Hepatocyte (in vitro differentiated cells): ENCODE results near the gene FGFR3. TPM values are rescaled to one million over a fixed set of nuclear protein-coding genes. Genes with fewer than 3 reads are reported as not detected.

ENCODE experiments used
- DNase-seq: peaks from one replicate; pipeline ENCODE4 v3.0.0-alpha.2; 2016; ENCODE audit warnings: low spot score
- H2AFZ ChIP-seq: fragments of 200-600 bp; sonication (generic); 2 replicates; pipeline ENCODE4 v1.6.0; 2016; ENCODE audit warnings: antibody characterized with exemption, mild to moderate bottlenecking
- H3K27ac ChIP-seq: fragments of 200-600 bp; sonication (generic); 2 replicates; pipeline ENCODE4 v1.5.1; 2016; ENCODE audit warnings: mild to moderate bottlenecking
- H3K27me3 ChIP-seq: fragments of 200-600 bp; sonication (generic); 2 replicates; pipeline ENCODE4 v1.6.1; 2016
- H3K36me3 ChIP-seq: fragments of 200-600 bp; sonication (generic); replicated peaks from 2 replicates; pipeline ENCODE4 v1.5.1; 2016; ENCODE audit warnings: low read depth; ENCODE audit not compliant: insufficient read depth
- H3K4me1 ChIP-seq: fragments of 200-600 bp; sonication (generic); 2 replicates; pipeline ENCODE4 v1.5.1; 2016; ENCODE audit warnings: mild to moderate bottlenecking, moderate library complexity; ENCODE audit not compliant: insufficient read depth
- H3K4me2 ChIP-seq: fragments of 200-600 bp; sonication (generic); 2 replicates; pipeline ENCODE4 v1.6.0; 2016
- H3K4me3 ChIP-seq: fragments of 200-600 bp; sonication (generic); 2 replicates; pipeline ENCODE4 v1.5.1; 2016; ENCODE audit warnings: mild to moderate bottlenecking
- H3K79me2 ChIP-seq: fragments of 200-600 bp; sonication (generic); 2 replicates; pipeline ENCODE4 v1.6.0; 2017; ENCODE audit warnings: mild to moderate bottlenecking
- H3K9me2 ChIP-seq: fragments of 200-600 bp; sonication (generic); replicated peaks from 2 replicates; pipeline ENCODE4 v1.6.0; 2017; ENCODE audit warnings: mild to moderate bottlenecking; ENCODE audit not compliant: insufficient read depth
- H3K9me3 ChIP-seq: fragments of 200-600 bp; sonication (generic); 2 replicates; pipeline ENCODE4 v1.5.1; 2016; ENCODE audit warnings: low read depth, mild to moderate bottlenecking
- H4K20me1 ChIP-seq: fragments of 200-600 bp; sonication (generic); 2 replicates; pipeline ENCODE4 v1.6.0; 2016; ENCODE audit warnings: mild to moderate bottlenecking; ENCODE audit not compliant: insufficient read depth, poor library complexity, severe bottlenecking
- EZH2 ChIP-seq: fragments of 200-600 bp; sonication (generic); IDR thresholded peaks from 2 replicates; pipeline ENCODE4 v1.6.1; 2016; ENCODE audit warnings: antibody characterized with exemption, mild to moderate bottlenecking, borderline replicate concordance
- EZH2phosphoT487 ChIP-seq: fragments of 200-600 bp; sonication (generic); IDR thresholded peaks from one replicate; pipeline ENCODE4 v1.6.1; 2018; ENCODE audit warnings: antibody characterized with exemption, mild to moderate bottlenecking, low read depth, moderate library complexity; ENCODE audit not compliant: unreplicated experiment, severe bottlenecking
- WGBS: methylation state at CpG from one replicate; pipeline ENCODE4 v1.1.6; 2016; ENCODE audit warnings: low lambda C conversion rate; ENCODE audit errors: missing lambda C conversion rate; 5-methylcytosine and 5-hydroxymethylcytosine counted together
- polyA plus RNA-seq: library from polyadenylated mRNA; unstranded; fragments of >200 nt; fragmentation: Nextera tagmentation; extraction: Ambion mirVana; gene quantifications from 2 replicates; pipeline ENCODE4 v1.2.1, GENCODE V29; 2016
- total RNA-seq: library from RNA; depleted of rRNA; stranded (reverse); fragments of >200 nt; gene quantifications from 2 replicates; pipeline ENCODE4 v1.2.3, GENCODE V29; 2014
- TF ChIP-seq, protein P1 (sequence below): fragments of 200-600 bp; sonication (generic); IDR thresholded peaks from 2 replicates; pipeline ENCODE4 v1.5.1; 2016; ENCODE audit warnings: antibody characterized with exemption, mild to moderate bottlenecking; ENCODE audit not compliant: poor library complexity

FGFR3 gene
- total and polyA plus RNA-seq, 2 experiments from 2014 or later: 82.0 to 99.8 TPM

DNA sequence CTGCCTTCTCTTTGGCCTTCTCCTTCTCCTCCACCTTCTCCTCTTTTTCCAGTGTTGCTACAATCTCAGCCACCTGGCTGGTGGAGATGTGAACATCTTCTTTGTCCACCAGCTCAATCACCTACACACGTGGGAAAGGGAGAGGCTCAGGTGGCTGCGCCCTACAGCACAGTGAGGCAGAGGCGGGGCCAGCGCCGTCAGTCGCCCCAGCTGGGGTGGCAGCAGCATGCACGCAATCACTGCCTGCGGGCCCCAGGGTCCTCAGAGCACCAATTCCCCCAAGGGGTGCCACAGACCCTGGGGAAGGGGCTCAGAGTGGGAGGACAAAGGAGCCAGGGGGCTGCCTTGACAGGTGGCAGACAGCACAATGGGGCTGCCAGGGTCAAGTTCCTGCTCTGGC is 21.4 kb downstream of the FGFR3 start:
- no peak overlapping the region for H3K4me2 ChIP-seq
- DNase-seq: no peak
- H3K4me1 ChIP-seq: no peaks in the 10 kb centered on the region
- H3K4me3 ChIP-seq: no peak overlapping the region
- no peaks in the 10 kb centered on the region for H3K27me3 ChIP-seq
- no peaks in the 10 kb centered on the region for H3K9me2 ChIP-seq
- no peak for TF ChIP-seq EZH2
- TF ChIP-seq, protein P1, sequence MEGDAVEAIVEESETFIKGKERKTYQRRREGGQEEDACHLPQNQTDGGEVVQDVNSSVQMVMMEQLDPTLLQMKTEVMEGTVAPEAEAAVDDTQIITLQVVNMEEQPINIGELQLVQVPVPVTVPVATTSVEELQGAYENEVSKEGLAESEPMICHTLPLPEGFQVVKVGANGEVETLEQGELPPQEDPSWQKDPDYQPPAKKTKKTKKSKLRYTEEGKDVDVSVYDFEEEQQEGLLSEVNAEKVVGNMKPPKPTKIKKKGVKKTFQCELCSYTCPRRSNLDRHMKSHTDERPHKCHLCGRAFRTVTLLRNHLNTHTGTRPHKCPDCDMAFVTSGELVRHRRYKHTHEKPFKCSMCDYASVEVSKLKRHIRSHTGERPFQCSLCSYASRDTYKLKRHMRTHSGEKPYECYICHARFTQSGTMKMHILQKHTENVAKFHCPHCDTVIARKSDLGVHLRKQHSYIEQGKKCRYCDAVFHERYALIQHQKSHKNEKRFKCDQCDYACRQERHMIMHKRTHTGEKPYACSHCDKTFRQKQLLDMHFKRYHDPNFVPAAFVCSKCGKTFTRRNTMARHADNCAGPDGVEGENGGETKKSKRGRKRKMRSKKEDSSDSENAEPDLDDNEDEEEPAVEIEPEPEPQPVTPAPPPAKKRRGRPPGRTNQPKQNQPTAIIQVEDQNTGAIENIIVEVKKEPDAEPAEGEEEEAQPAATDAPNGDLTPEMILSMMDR: no peak
- no peak for TF ChIP-seq EZH2phosphoT487
- H4K20me1 ChIP-seq: no peaks in the 10 kb centered on the region
- H3K79me2 ChIP-seq: no peaks in the 10 kb centered on the region
- H2AFZ ChIP-seq: no peak overlapping the region
- H3K27ac ChIP-seq: no peak overlapping the region
- H3K9me3 ChIP-seq: no peaks in the 10 kb centered on the region
- H3K36me3 ChIP-seq: no peaks in the 10 kb centered on the region
- 95% methylated on average over 8 of the region's 8 CpGs for WGBS

DNA sequence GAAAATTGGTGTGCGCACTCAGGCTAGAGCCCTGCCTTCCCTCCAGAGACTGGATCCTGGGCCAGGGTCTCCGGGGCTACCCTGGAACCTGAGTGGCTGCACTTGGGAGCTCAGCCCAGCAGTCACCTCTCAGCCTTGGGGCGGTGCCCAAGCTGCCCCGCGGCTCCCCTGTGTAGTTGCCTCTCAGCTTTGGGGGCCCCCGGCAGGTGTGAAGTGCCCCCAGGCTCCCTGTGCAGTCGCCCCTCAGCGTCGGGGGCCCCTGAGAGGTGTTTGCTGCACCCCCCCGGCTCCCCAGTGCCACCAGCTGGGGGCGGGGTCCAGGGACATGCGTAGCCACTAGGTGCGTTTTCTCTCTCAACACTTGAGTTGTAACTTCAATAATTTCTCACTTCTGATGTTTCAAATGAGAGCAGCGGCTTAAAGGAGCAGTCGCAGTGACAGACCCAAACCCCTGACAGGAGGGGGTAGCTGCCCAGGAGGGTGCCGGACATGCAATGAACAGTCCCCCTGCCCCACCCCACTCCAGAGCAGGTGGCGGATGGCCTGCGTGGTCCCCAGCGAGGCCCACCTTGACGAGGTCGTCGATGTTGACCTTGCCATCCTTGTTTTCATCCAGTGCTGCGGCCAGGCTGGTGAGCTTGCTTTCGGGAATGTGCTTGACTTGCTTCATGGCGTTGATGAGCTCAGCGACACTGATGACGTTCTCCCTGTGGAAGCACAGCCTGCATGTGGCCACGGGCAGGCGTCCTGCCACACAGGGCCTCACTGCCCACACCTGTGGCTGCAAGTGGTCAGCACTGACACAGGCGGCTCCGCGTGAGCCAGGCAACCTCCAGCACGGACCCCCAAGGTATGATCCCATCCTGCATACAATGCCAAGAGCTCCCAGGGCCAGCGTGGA is 22.3 kb downstream of the FGFR3 start:
- Histone ChIP-seq H3K79me2 (no peaks in the 10 kb centered on the region), H3K27ac (no peak overlapping the region), H4K20me1 (no peaks in the 10 kb centered on the region), H3K9me3 (no peaks in the 10 kb centered on the region), H2AFZ (no peak overlapping the region), H3K36me3 (no peaks in the 10 kb centered on the region), H3K27me3 (no peaks in the 10 kb centered on the region), H3K9me2 (no peaks in the 10 kb centered on the region), H3K4me1 (no peaks in the 10 kb centered on the region), H3K4me2 (no peak overlapping the region), H3K4me3 (no peak overlapping the region)
- TF ChIP-seq, protein P1: no peak
- TF ChIP-seq EZH2phosphoT487: no peak
- no peak for TF ChIP-seq EZH2
- whole genome bisulfite sequencing: 96% methylated on average over 34 of the region's 34 CpGs
- no peak for DNase-seq

DNA sequence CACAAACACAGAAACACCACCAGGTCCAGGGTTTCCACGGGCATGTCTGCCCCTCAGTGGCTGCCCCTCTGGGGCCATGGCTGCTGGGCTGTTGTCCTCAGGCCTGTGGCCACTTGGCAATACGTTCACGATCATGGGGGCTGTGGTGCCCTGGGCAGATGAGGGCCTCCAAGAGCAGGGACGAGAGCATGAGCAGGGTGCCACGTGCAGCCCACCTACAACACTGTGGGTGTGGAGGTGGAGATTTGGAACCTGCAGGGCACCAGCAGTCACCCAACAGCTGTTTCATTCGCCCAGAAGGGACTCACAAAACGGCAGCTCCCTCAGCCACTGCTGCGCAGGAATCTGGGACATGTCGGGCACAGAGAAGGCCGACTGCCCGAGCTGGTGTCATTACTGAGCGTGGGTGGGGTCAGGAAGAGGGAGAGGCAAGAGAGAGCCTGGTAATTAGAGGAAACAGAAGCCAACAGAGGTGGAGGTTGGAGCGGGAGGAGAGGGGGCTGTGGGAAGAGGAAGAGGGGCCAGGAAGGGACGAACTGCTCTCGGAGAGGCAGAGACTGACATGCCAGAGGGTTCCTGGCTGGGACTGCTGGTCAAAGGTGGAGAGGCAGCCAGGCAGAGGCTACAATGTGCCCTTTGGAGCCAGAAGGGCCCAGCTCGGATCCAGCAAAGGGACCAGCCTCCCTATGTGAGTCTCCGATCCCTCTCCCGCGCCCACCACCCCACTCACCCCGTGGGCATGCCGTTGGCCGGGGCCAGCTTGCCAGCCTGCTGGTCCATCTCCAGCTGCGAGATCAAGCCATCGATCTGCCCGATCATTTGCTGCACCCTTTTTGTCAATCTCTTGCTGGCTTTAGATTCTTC is 23.1 kb downstream of the FGFR3 start:
- Histone ChIP-seq H3K36me3 (no peaks in the 10 kb centered on the region), H3K9me2 (no peaks in the 10 kb centered on the region), H4K20me1 (no peaks in the 10 kb centered on the region), H3K27me3 (no peaks in the 10 kb centered on the region), H3K9me3 (no peaks in the 10 kb centered on the region), H3K79me2 (no peaks in the 10 kb centered on the region), H3K4me3 (no peak overlapping the region), H3K27ac (no peak overlapping the region), H3K4me1 (no peaks in the 10 kb centered on the region), H3K4me2 (no peak overlapping the region), H2AFZ (no peak overlapping the region)
- DNase-seq: no peak
- TF ChIP-seq EZH2: no peak
- TF ChIP-seq, protein P1: no peak
- no peak for TF ChIP-seq EZH2phosphoT487
- WGBS: 92% methylated on average over 24 of the region's 25 CpGs
